GM12892 (cell line): ENCODE results near the gene TBL2.
"Not testable (repeated sequence)": the region's sequence is repeated elsewhere in the genome, so short reads cannot be mapped to it uniquely, and the experiment has no call there.

Experiments used
- DNase-seq: peaks from one replicate; pipeline ENCODE4 v3.0.0; 2011; ENCODE audit not compliant: insufficient read length
- FAIRE-seq: peaks from 2 replicates; lab custom pipeline; 2011; peaks lifted over from hg19 to GRCh38; lab: Jason Lieb, UNC
- POLR2A ChIP-seq: IDR thresholded peaks from 2 replicates; pipeline ENCODE4 v1.6.1; 2011; ENCODE audit warnings: low read depth, low read length, control low read depth
- POLR2AphosphoS5 ChIP-seq: IDR thresholded peaks from 2 replicates; pipeline ENCODE4 v1.6.1; 2011; ENCODE audit warnings: low read depth, low read length, control low read depth
- TAF1 ChIP-seq: IDR thresholded peaks from 2 replicates; pipeline ENCODE4 v1.6.1; 2011; ENCODE audit warnings: low read depth, mild to moderate bottlenecking, control low read depth, low read length, borderline replicate concordance

The TBL2 gene

DNA sequence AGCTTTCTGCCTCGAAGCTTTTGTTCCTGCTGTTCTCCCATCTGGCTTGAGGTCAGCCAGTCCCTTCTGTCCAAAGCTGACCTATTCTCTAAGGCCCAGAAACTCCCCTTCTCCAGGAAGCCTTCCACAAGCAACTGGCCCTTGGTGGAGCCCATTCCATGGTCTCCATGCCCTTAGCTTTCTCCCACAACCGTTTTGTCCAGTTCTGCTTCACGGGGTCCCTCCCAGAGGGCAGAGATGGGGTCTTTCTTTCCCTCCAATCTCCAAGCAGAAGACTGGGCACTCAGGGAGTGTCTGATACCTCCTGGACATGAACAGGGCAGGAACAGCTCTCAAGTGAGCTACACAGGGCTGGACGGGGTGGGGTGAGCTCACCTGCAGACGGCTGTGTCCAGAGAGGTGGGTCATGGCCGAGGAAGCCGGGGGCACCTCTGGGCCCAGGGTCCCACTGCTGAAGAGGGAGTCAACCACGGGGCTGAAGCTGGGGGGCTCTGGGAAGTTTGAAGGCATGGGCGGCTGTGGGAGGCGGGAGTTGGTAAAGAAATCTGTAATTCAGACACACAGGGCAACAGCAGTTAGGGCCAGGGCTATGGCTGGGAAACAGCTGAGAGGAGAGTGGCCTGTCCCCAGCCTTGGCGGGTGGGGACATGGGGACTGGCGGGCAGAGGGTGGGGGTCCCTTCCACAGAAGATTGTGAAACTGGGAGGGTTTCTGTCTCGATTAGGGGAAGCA lies 20.9 kb upstream of the TBL2 start:
- FAIRE-seq (no peak), DNase-seq (no peak)
- TF ChIP-seq TAF1 = no peak
- no peak for TF ChIP-seq POLR2A
- TF ChIP-seq POLR2AphosphoS5 = no peak

DNA sequence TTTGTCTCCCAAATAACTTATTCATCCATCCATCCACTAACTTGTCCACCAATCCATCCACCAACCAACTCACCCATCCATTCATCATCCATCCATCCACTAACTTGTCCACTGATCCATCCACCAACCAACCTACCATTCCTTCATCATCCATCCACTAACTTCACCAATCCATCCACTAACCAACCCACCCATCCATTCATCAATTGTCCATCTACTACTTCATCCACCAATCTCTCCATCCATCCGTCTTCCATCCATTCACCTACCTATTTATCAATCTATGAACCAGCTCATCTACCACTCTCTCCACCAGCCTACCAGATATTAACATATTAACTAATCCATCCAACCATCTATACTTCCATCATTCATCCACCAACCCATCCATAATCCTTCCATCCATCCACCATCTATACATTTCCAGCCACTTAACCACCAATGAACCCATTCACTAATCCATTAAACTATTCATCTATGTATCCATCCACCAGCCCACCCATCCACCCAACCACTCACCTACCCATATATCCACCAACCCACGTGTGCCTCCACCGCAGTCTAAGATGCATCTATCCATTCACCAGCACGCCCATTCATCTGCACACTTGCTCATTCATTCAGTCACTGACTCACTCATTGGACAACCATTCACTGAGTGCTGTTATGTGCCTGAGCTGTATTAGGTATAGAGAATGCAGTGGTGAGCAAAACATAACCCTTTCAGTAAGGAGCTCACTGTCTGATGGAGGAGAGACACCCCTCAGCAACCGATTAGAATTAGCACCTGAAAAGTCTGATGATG lies 19.8 kb upstream of the TBL2 start:
- TF ChIP-seq TAF1 (no peak), POLR2A (no peak), POLR2AphosphoS5 (no peak)
- DNase-seq (no peak), FAIRE-seq (no peak)

DNA sequence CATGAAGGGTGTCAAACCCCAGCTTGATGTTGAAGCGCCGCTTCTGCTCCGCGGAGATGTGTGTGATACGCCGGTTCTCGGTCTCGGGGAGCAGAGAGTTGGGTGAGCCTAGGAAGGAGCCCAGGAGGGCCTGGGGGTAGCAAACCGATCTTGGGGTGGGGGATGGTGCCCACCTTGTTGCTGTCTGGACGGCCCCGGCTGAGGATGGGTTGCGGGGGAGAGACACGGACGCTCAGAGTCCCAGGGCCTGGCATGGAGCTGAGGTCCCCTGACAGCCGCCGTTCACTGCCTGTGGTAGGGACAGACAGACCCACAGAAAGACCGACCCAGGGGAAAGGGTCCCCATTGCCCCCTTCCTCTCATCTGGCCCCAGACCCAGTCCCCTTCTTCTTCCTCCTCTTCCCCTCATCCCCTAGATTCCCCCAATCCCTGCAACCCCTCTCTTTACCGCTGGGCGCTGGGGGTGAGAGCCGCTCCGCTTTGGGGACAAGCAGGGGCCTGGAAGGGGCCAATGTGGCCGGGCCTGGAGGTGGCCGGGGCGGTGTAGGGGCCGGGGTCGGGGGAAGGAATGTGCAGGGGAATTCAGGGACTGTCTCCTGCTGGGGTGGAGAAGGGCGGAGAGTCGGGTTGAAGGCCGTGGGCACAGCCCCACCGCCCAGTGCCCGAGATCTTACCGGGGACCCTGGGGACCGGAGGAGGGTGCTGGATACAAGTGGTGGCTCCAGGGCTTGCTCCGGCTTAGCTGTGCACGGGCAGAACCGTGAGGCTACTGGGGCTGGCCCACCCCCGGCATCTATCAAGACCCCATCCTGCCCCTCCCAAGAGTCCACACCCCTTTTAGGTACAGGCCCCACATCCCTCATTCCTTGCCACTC lies 18.0 kb upstream of the TBL2 start:
- TF ChIP-seq TAF1 = no peak
- no peak for TF ChIP-seq POLR2A
- TF ChIP-seq POLR2AphosphoS5 = no peak
- no peak for DNase-seq
- no peak for FAIRE-seq

DNA sequence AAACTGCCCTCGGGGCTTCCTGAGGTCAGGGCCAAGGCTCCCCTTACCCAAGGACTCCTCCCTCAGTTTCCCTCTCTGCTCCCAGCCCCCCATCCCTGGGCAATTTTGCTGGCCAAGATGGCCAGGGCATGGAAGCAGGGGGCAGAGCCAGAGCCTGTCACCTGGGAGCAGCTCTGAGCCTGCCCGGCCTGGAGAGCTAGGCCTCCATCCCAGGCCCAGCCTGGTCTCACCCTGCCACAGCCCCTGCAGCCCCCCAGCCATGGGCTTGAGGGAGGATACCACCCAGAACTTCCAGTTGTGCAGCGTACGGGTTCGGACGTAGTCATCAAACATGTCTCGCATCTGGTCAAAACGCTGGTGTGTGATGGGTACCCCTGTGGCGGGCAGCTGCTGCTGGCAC lies 17.0 kb upstream of the TBL2 start:
- DNase-seq (no peak), FAIRE-seq (no peak)
- TF ChIP-seq POLR2A (no peak), TAF1 (no peak), POLR2AphosphoS5 (no peak)

DNA sequence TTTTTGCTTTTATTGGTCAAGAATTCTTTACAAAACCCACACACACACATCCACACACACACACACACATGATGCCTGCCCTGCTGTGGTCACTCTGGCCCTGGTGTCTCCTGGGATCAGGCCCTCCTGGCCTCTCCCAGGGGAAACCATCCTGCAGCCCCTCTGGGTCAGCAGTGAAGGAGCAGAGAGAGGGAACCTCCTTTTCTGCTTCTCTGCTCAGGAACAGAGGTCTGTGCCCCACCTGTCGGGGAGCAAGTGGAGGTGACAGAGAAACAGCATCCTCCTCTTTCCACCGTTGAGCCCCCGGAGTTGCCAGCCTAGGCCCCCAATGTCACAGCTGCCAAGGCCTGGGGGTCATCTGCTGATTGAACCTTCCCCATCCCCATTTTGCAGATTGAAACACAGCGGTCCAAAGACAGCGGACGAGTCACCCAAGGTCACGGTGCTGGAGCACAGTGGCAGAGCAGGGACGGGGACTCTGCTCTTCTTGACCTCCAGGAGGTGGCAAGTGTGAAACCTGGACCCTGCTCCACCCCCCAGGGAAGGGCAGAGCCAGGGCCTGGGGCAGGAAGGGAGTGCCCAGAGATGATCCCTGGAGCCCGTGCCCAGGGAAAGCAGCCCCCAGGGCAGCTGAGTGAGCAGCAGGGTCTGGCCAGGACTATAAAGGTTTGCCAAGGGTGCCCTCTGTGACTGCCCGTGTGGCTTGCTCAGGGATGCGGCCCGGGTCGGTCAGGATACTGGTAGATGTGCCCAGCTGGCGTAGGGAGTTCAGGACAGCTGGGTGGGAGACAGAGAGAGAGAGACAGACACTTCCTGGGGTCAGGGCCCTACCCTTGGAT lies 15.0 kb upstream of the TBL2 start:
- TF ChIP-seq TAF1 (no peak), POLR2A (no peak), POLR2AphosphoS5 (no peak)
- DNase-seq (no peak), FAIRE-seq (no peak)

DNA sequence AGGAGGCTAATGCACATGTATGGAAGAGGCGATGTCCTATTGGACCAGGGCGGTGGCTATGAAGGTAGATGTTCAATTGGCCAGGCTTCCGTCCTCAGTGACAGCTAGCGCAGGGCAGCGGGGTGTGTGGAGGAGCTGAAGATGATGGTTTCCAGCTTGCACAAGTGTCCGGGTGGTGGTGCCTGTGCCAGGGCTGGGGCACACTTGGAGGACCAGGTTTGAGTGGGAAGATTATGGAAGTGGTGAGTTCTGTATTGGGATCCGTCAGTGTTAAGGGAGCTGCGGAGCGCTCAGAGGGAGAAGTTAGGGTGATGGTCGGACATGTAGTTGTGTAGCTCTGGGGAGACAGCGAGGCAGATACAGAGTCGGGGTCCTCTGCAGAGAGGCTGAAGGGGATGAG lies 8.5 kb upstream of the TBL2 start:
- TF ChIP-seq TAF1 (no peak), POLR2AphosphoS5 (no peak), POLR2A (no peak)
- DNase-seq (no peak), FAIRE-seq (no peak)

DNA sequence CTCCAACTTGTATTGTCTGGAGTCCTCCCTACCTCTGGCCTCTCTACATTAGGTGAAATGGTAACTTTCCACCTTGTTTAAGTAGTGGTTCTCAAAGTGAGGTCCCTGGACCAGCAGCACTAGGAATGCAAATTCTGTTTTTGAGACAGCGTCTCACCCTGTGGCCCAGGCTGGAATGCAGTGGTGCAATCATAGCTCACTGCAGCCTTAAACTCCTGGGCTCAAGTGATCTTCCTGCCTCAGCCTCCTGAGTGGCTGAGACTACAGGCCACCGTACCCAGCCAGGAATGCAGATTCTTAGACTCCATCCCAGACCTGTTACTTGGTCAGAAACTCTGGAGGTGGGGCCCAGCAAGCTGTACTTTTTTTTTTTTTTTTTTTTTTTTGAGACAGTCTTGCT lies 6.8 kb upstream of the TBL2 start:
- no peak for TF ChIP-seq POLR2A
- TF ChIP-seq TAF1 = no peak
- TF ChIP-seq POLR2AphosphoS5 = no peak
- FAIRE-seq (no peak), DNase-seq (no peak)

DNA sequence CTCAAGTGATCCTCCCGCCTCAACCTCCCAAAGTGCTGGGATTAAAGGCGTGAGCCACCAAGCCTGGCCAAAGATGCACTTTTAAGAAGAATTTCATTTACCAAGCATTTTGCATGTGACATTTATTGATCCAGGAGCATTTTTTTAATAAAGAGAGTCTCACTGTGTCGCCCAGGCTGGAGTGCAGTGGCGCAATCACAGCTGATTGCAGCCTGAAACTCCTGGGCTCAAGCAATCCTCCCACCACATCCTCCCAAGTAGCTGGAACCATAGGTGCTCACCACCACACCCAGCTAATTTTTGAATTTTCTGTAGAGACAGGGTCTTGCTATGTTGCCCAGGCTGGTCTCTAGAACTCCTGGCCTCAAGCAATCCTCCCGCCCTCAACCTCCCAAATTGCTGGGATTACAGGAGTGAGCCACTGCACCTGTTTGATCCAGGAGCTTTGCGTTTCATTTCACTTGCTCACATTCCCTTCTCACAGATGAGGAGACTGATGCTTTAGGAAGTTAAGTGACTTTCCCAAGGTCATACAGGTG lies 4.4 kb upstream of the TBL2 start:
- FAIRE-seq = no peak
- TF ChIP-seq POLR2AphosphoS5 = no peak
- TF ChIP-seq POLR2A = no peak
- no peak for TF ChIP-seq TAF1
- no peak for DNase-seq

DNA sequence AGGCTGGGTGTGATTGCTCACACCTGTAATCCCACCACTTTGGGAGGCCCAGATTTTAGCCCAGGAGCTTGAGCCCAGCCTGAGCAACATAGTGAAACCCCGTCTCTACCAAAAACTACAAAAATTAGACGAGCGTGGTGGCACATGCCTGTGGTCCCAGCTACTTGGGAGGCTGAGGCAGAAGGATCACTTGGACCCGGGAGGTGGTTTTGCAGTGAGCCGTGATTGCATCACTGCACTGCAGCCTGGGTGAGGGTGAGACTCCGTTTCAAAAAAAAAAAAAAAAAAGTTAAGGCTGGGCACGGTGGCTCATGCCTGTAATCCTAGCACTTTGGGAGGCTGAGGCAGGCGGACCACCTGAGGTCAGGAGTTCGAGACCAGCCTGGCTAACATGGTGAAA lies 2.6 kb upstream of the TBL2 start:
- DNase-seq, FAIRE-seq: not testable (repeated sequence)

DNA sequence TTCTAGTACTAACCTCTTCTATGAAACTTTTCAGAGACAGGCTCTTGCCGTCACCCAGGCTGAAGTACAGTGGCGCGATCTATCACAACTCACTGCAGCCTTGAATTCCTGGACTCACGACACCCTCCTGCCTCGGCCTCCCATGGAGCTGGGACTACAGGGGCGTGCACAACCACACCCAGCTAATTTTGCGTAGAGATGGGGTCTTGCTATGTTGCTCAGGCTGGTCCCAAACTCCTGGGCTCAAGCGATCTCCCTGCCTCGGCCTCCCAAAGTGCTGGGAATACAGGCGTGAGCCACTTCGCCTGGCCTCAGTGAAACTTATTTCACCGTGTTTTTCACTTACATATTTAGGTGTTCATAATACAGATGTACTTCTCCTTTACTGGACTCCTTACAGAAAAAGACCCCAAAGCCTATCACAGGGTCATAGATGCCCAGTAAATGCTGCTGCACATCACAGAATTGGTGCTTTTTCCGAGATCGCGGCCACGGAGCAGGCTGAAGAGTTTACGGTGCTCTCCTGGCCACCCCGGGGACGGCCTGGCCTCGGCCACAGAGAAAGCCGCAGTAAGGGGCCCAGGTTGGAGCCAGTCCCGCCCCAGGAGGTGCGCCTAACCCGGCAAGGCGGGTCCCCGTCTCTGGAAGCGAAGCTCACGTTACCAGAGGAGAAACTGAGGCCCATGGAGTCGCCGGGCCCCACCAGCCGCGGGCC lies 595 bp downstream of the TBL2 start:
- FAIRE-seq = no peak
- TF ChIP-seq POLR2A (no peak; the same call in 1 of the 2 replicates), POLR2AphosphoS5 (no peak), TAF1 (no peak)
- no peak for DNase-seq
